ENCODE measurements around the gene HAVCR1.
"Not testable (repeated sequence)": the region's sequence is repeated elsewhere in the genome, so short reads cannot be mapped to it uniquely, and the experiment has no call there.

Gene HAVCR1

DNA sequence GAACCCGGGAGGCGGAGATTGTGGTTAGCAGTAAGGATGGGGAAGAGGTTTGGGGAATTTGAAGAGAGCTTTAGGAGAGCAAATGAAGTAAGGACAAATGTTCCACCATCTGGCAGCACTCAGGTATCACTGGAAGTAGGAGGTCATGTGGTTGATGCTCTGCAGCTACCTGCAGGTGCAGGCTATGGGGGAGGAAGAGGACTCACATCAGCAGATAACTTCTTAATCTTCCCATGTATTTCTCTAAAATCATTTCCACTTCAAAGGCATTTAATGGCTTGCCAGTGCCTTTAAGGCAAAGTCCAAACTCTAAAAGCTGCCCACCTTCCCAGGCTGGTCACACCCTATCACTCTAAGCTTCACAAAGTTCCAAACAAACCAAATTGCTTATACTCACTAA lies 8.1 kb upstream of the HAVCR1 start:
- no peak for DNase-seq (ENCODE audit: low spot score)
- CTCF ChIA-PET: interaction anchor here (0.5 kb wide), 1 partner anchor 1010 kb away, joined by 3 read pairs; no protein-coding TSS in a partner anchor
- no peak overlapping the region for H3K27ac ChIP-seq
- TF ChIP-seq, protein P1, sequence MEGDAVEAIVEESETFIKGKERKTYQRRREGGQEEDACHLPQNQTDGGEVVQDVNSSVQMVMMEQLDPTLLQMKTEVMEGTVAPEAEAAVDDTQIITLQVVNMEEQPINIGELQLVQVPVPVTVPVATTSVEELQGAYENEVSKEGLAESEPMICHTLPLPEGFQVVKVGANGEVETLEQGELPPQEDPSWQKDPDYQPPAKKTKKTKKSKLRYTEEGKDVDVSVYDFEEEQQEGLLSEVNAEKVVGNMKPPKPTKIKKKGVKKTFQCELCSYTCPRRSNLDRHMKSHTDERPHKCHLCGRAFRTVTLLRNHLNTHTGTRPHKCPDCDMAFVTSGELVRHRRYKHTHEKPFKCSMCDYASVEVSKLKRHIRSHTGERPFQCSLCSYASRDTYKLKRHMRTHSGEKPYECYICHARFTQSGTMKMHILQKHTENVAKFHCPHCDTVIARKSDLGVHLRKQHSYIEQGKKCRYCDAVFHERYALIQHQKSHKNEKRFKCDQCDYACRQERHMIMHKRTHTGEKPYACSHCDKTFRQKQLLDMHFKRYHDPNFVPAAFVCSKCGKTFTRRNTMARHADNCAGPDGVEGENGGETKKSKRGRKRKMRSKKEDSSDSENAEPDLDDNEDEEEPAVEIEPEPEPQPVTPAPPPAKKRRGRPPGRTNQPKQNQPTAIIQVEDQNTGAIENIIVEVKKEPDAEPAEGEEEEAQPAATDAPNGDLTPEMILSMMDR (conservative IDR thresholded peaks at IDR 0.05; ENCODE audit: low read depth): no peak
- POLR2A ChIA-PET (ENCODE audit: low non-redundant PET): no interaction called here

DNA sequence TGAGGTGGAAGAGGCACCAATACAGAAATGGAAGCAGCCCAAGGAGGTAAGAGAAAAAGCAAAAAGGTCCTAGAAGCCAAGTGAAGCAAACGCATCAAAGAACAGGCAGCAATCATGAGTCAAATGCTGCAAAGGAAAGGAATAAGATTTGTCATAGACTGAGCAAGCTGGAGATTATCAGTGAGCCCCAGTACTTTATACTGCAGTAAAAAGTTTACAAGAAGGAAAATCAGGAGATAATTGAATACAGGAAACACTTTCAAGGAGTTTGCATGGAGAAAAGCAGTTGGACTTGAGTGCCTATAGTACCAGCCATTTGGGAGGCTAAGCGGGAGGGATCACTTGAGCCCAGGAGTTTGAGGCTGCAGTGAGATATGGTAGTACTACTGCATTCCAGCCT lies 7.2 kb upstream of the HAVCR1 start:
- POLR2A ChIA-PET (ENCODE audit: low non-redundant PET): no interaction called here
- TF ChIP-seq, protein P1 (conservative IDR thresholded peaks at IDR 0.05; ENCODE audit: low read depth): no peak
- no peak for DNase-seq (ENCODE audit: low spot score)
- CTCF ChIA-PET: no interaction called here
- no peak overlapping the region for H3K27ac ChIP-seq

GRCh38 chr5:157063776-157064430 lies 5.0 kb upstream of the HAVCR1 start:
- POLR2A ChIA-PET (ENCODE audit: low non-redundant PET): no interaction called here
- H3K27ac ChIP-seq: no peak overlapping the region
- no peak for DNase-seq (ENCODE audit: low spot score)
- CTCF ChIA-PET: interaction anchor here (0.7 to 0.8 kb wide), 2 partner anchors 68 to 1521 kb away, joined by 3 read pairs; no protein-coding TSS in a partner anchor
- TF ChIP-seq, protein P1 (conservative IDR thresholded peaks at IDR 0.05; ENCODE audit: low read depth): no peak

DNA sequence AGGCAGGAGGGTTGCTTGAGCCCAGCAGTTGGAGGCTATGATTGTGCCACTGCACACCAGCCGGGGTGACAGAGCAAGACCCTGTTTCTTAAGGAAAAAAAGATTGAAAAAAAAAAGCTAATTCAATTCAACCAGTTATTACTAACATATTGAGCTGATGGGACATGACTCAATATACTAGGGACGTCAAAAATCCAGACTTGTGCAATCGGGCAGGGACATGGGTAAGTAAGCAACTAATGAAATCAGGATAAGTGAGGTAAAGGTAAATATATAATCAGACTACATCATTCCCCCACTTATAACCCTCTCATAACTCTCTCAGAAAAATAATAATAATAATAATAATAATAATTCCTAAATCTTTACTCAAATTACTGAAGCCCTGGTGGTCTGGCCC lies 975 bp upstream of the HAVCR1 start:
- no peak for DNase-seq (ENCODE audit: low spot score)
- CTCF ChIA-PET: no interaction called here
- no peak overlapping the region for H3K27ac ChIP-seq
- POLR2A ChIA-PET (ENCODE audit: low non-redundant PET): interaction anchor here (0.5 kb wide), 1 partner anchor 782 kb away, joined by 3 read pairs; no protein-coding TSS in a partner anchor
- TF ChIP-seq, protein P1 (conservative IDR thresholded peaks at IDR 0.05; ENCODE audit: low read depth): no peak

GRCh38 chr5:157057459-157058370 lies 1.2 kb downstream of the HAVCR1 start:
- CTCF ChIA-PET: no interaction called here
- no peak for DNase-seq (ENCODE audit: low spot score)
- POLR2A ChIA-PET (ENCODE audit: low non-redundant PET): no interaction called here
- TF ChIP-seq, protein P1 (conservative IDR thresholded peaks at IDR 0.05; ENCODE audit: low read depth): no peak
- no peak overlapping the region for H3K27ac ChIP-seq

DNA sequence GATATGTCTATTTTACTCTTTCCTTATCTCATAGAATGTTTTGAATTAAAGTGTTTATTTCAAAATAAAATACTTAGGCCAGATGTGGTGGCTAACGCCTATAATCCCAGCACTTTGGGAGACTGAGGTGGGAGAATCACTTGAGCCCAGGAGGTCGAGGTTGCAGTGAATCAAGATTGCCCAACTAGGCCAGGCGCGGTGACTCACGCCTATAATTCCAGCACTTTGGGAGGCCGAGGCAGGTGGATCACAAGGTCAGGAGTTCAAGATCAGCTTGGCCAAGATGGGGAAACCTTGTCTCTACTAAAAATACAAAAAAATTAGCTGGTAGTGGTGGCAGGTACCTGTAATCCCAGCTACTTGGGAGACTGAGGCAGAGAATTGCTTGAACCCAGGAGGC lies 2.1 kb downstream of the HAVCR1 start:
- CTCF ChIA-PET; POLR2A ChIA-PET (ENCODE audit: low non-redundant PET): not testable (repeated sequence)

More for the DNA sequence above, 2.1 kb downstream of the HAVCR1 start:
- not testable (repeated sequence) for DNase-seq (ENCODE audit: low spot score); H3K27ac ChIP-seq

Measured in RWPE1 (cell line).